ENCODE measurements around the gene NHEJ1.

Gene NHEJ1

GRCh38 chr2:219207134-219207883 lies 46.7 kb upstream of the NHEJ1 start:
- Histone ChIP-seq H3K36me3 (ENCODE audit: control insufficient read depth, low read length) (peaks cover 47% of the 10 kb centered on the region), H3K9me2 (replicated peaks; ENCODE audit: control insufficient read depth, low read length) (no peaks in the 10 kb centered on the region), H3K4me3 (ENCODE audit: low read length) (peak overlapping the region; percentile 88), H4K20me1 (ENCODE audit: control insufficient read depth, insufficient read depth, low read depth, low read length) (no peaks in the 10 kb centered on the region), H3K4me1 (ENCODE audit: control insufficient read depth, low read length) (peaks cover 18% of the 10 kb centered on the region), H3F3A (ENCODE audit: control insufficient read depth, insufficient read depth) (peaks cover 7% of the 10 kb centered on the region; the same call in 1 of the 2 replicates), H3K79me2 (ENCODE audit: control insufficient read depth, low read length) (peaks cover 3% of the 10 kb centered on the region; the same call in 1 of the 2 replicates), H3K27me3 (ENCODE audit: control insufficient read depth, low read length) (no peaks in the 10 kb centered on the region), H3K27ac (ENCODE audit: low read depth, low read length) (peak overlapping the region; percentile 76), H3K4me2 (ENCODE audit: low read length) (peak overlapping the region; percentile 97), H3K9me3 (ENCODE audit: control insufficient read depth, insufficient read depth, low read length) (no peaks in the 10 kb centered on the region)
- no peak for TF ChIP-seq EZH2phosphoT487 (IDR thresholded peaks at IDR 0.05; ENCODE audit: borderline replicate concordance, low read length)
- TF ChIP-seq, protein P1, sequence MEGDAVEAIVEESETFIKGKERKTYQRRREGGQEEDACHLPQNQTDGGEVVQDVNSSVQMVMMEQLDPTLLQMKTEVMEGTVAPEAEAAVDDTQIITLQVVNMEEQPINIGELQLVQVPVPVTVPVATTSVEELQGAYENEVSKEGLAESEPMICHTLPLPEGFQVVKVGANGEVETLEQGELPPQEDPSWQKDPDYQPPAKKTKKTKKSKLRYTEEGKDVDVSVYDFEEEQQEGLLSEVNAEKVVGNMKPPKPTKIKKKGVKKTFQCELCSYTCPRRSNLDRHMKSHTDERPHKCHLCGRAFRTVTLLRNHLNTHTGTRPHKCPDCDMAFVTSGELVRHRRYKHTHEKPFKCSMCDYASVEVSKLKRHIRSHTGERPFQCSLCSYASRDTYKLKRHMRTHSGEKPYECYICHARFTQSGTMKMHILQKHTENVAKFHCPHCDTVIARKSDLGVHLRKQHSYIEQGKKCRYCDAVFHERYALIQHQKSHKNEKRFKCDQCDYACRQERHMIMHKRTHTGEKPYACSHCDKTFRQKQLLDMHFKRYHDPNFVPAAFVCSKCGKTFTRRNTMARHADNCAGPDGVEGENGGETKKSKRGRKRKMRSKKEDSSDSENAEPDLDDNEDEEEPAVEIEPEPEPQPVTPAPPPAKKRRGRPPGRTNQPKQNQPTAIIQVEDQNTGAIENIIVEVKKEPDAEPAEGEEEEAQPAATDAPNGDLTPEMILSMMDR (IDR thresholded peaks at IDR 0.05; ENCODE audit: low read depth, low read length, poor library complexity, severe bottlenecking): no peak

- Histone ChIP-seq H3K27me3 (ENCODE audit: control insufficient read depth, low read length) (no peaks in the 10 kb centered on the region), H3K9me2 (replicated peaks; ENCODE audit: control insufficient read depth, low read length) (no peaks in the 10 kb centered on the region), H3K4me1 (ENCODE audit: control insufficient read depth, low read length) (peaks cover 18% of the 10 kb centered on the region), H3K36me3 (ENCODE audit: control insufficient read depth, low read length) (peaks cover 43% of the 10 kb centered on the region), H4K20me1 (ENCODE audit: control insufficient read depth, insufficient read depth, low read depth, low read length) (no peaks in the 10 kb centered on the region), H3K4me3 (ENCODE audit: low read length) (peak within 1 kb of the TSS; percentile 88), H3K27ac (ENCODE audit: low read depth, low read length) (peak within 1 kb of the TSS; percentile 76), H3K79me2 (ENCODE audit: control insufficient read depth, low read length) (peaks cover 3% of the 10 kb centered on the region; the same call in 1 of the 2 replicates), H3K4me2 (ENCODE audit: low read length) (peak within 1 kb of the TSS; percentile 97), H3F3A (ENCODE audit: control insufficient read depth, insufficient read depth) (peaks cover 7% of the 10 kb centered on the region; the same call in 1 of the 2 replicates), H3K9me3 (ENCODE audit: control insufficient read depth, insufficient read depth, low read length) (no peaks in the 10 kb centered on the region)
- TF ChIP-seq EZH2phosphoT487 (IDR thresholded peaks at IDR 0.05; ENCODE audit: borderline replicate concordance, low read length): no peak
- TF ChIP-seq, protein P1 (IDR thresholded peaks at IDR 0.05; ENCODE audit: low read depth, low read length, poor library complexity, severe bottlenecking): peak; percentile 16
These were observed 45.9 kb upstream of the NHEJ1 start, which contains the start of gene ZFAND2B for GRCh38 chr2:219206328-219207133. TSS of gene ZFAND2B (plus strand) at chr2:219206782. CDS start at chr2:219206988, 206 bp downstream.

DNA sequence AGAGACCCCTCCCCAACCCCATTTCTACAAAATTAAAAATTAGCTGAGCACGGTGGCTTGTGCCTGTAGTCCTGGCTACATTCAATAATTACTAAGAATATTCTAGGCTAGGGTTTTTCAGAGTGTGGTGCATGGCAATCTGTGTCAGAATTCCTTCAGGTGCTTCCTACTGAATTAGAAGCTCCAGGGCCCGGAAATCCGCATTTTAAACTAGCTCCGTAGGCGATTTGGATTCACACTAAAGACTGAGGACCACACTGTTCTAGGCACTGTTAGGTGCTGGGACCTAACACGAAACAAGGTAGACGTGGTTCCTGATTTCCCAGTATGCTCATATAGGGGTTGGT lies 45.3 kb upstream of the NHEJ1 start:
- TF ChIP-seq EZH2phosphoT487 (IDR thresholded peaks at IDR 0.05; ENCODE audit: borderline replicate concordance, low read length): no peak
- TF ChIP-seq, protein P1 (IDR thresholded peaks at IDR 0.05; ENCODE audit: low read depth, low read length, poor library complexity, severe bottlenecking): no peak
- Histone ChIP-seq H3K4me2 (ENCODE audit: low read length) (peak overlapping the region; percentile 97), H3K4me1 (ENCODE audit: control insufficient read depth, low read length) (peaks cover 18% of the 10 kb centered on the region), H3K9me3 (ENCODE audit: control insufficient read depth, insufficient read depth, low read length) (no peaks in the 10 kb centered on the region), H3K27ac (ENCODE audit: low read depth, low read length) (peak overlapping the region; percentile 76), H3K4me3 (ENCODE audit: low read length) (peak overlapping the region; percentile 88), H3K79me2 (ENCODE audit: control insufficient read depth, low read length) (peaks cover 3% of the 10 kb centered on the region; the same call in 1 of the 2 replicates), H4K20me1 (ENCODE audit: control insufficient read depth, insufficient read depth, low read depth, low read length) (no peaks in the 10 kb centered on the region), H3K9me2 (replicated peaks; ENCODE audit: control insufficient read depth, low read length) (no peaks in the 10 kb centered on the region), H3K27me3 (ENCODE audit: control insufficient read depth, low read length) (no peaks in the 10 kb centered on the region), H3F3A (ENCODE audit: control insufficient read depth, insufficient read depth) (peaks cover 7% of the 10 kb centered on the region; the same call in 1 of the 2 replicates), H3K36me3 (ENCODE audit: control insufficient read depth, low read length) (peaks cover 38% of the 10 kb centered on the region)

Measured in DOHH2 (cell line).